Stimulated activated CD4-positive, alpha-beta T cell treated with anti-CD3 and anti-CD28 coated beads, Interleukin-12 subunit alpha, Interleukin-12 subunit beta, amount 100 ng/mL, for 24 hours (primary cell): ENCODE measurements around the gene TTC28.

Source experiments
- DNase-seq, 2 experiments: peaks; one replicate each; pipeline ENCODE4 v3.0.0-alpha.2; 2020; ENCODE audit warnings: low read depth in 2 of 2

The TTC28 gene

GRCh38 chr22:28051091-28051786 lies 628.4 kb downstream of the TTC28 start:
- no peak for DNase-seq

- no peak for DNase-seq
These were observed 631.1 kb downstream of the TTC28 start for GRCh38 chr22:28048529-28048928.

- no peak for DNase-seq
These were observed 631.9 kb downstream of the TTC28 start for GRCh38 chr22:28047740-28048139.

DNA sequence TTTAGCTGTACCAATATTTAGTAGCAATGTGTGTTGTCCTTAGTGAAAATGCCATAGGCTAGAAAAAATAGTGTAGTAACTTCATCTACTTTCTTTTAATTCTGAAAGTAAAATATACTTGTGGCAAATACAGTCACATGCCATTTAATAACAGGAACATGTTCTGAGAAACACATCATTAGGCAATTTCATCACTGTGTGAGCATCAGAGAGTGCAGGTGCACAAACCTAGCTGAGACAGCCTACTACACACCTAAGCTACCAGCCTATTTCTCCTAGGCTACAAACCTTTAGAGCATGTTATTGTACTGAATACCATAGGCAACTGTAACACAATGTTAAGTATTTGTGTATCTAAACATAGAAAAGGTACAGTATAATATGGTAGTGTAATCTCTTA lies 633.5 kb downstream of the TTC28 start:
- no peak for DNase-seq

GRCh38 chr22:28044546-28045173 lies 635.0 kb downstream of the TTC28 start:
- no peak for DNase-seq

DNA sequence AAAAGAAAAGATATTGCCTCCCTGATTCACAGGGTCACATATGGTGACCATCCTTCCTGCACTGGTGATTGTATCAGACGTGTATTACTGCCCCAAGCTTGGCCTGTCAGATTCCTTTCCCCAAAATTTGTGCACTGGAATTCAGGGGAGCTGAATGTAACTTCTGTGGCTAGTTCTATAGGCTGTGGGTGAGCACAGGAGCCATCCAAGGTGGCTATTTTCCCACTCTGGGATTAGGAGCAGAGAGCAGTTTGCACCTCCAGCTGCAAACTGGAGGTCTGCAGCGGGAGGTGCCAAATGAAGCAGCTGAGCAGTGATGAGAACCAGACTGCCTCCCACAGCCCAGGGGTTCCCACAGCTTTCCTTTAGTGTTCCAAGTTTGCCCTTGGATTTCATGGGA lies 636.4 kb downstream of the TTC28 start:
- no peak for DNase-seq

DNA sequence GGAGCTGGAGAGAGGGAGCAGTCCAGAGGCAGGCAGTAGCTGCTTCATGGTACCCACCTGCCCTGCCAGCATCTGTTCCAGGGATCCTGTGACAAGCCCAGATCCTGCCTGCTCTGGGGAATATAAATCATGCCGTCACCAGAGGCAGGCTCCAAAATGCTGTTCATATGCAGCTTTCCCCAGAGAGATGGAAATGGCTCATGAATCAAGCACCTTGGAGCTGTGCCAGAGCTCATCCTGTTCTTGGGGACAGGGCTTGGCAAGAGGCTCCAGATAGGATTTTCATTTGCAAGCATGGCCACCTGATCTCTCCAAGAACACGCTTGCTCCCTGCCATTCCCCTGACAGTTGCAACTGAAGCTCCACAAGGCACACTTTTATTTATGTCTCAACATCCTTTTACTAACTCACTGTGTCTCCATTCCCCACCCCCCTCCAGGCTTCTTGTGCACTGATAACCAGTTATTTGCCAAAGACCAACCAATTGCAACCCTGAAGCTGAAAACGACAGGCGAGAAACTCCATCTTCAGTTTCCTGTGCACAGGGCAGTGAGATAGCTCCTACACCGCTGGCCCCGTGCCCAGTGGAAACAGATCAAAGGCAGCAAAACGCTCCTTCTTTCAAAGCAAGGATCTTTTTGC lies 644.8 kb downstream of the TTC28 start:
- DNase-seq = no peak

- DNase-seq = no peak
These were observed 645.4 kb downstream of the TTC28 start for GRCh38 chr22:28034145-28034759.

- DNase-seq = no peak
These were observed 646.8 kb downstream of the TTC28 start for GRCh38 chr22:28032861-28033260.

DNA sequence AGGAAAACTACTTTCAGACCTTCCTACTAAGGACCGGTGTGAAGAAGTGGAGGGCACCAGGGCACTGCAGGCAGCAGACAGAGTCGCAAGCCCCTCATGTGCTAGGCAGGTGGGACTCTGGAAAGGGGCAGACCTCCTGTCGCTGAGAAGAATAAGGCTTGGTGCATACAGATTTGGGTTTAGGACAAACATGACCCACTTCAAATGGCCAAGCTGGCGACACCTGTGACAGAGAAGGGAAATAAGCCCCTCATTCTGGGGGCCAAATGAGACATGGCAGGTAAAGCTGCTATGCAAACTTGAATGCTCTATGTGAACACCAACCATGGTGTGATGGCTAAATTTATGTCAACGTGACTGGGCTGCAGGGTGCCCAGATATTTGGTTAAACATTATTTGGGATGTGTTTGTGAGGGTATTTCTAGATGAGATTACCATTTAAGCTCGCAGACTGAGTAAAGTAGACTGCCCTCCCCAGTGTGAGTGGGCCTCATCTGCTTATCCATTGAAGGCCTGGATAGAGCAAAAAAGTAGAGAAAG lies 648.2 kb downstream of the TTC28 start:
- no peak for DNase-seq

DNA sequence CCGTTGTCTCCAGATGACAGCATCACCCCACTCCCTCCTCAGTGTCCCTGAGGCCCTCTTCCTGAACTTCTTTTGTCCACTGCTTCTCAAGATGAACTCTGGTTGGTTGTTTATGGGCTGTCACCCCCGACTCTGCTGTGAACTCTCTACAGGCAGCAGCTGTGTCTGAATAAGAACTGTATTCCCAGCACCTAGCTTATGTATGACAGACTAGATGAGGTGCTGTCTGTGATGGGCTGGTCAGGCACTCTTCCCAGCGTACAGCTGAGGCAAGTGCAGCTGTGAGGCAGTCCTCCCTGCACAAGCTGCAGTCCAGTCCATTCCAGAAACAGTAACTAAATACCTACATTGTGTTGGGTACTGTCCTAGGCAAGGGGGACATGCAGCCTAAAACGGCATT lies 649.2 kb downstream of the TTC28 start:
- DNase-seq = no peak

- DNase-seq = no peak
These were observed 649.7 kb downstream of the TTC28 start for GRCh38 chr22:28029956-28030355.

DNA sequence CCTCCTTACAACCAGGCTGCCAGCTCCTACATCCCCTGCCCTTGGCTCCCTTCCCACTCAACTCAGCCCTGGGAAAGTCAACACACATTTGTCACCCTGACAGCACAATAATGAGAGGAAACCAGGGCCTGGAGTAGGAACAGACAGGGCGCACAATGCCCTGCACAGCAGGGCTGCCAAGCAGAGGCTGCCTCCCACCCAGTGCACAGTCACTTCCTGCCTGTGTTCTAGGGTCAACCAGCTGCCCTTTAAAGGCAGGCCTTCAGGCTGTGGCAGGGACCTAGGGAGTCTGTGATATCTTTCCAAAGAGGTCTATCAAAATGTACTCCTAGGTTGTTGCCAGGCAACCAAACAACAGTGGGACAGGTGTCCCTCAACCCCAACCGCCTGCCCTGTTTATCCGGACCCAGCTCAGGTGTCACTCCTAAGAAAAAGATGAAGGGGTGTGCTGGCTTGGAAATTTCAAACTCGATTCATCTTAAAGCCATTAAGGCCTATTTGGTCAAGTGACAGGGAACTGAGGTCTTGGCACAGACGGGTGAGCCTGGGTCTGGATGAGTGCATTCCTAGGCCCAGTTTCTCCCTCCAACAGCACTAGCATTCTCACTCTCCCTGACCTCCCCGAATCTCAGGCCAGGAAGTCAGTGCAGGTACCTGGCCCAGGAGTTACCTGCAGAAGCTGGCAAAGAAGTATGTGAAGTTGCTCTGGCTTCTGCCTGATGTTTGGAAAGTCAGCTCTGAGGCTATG lies 650.3 kb downstream of the TTC28 start:
- DNase-seq = no peak

- DNase-seq = no peak
These were observed 651.9 kb downstream of the TTC28 start for GRCh38 chr22:28027453-28028448.

DNA sequence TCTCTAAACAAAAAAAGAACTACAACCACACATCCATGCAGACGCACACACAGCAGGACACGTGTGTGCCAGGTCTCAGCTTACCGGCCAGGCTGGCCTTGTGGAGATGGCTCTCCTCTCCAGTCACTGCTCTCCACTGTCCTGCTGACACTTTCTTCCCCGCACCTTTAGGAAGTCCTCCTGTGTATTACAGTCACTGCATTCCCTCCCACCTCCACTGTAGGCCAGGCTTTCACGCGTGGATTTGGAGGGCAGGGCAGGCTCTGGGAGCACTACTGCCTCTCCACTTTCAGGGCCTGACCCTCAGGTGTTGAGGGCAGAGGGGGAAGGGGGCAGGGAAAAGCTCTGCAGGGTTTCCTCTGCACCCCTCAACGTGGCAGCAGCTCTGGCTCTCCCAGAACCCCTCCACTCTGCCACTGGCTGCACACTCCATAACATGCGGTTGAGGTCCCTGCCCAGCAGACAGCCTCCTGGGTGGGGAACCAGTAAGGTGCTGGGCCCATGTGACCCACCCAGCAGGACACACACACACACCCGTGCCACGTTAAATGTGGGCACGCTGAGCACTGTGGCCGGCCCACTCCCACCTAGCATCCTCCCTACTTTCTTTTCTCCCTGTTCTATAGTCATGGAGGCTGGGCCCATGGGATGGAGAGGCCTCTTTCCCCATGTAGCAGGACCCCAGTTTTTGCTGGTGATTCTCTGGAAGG lies 653.6 kb downstream of the TTC28 start:
- no peak for DNase-seq

GRCh38 chr22:28025333-28025732 lies 654.3 kb downstream of the TTC28 start:
- no peak for DNase-seq

GRCh38 chr22:28024422-28024888 lies 655.2 kb downstream of the TTC28 start:
- DNase-seq = no peak

GRCh38 chr22:28023774-28024173 lies 655.9 kb downstream of the TTC28 start:
- DNase-seq = no peak

DNA sequence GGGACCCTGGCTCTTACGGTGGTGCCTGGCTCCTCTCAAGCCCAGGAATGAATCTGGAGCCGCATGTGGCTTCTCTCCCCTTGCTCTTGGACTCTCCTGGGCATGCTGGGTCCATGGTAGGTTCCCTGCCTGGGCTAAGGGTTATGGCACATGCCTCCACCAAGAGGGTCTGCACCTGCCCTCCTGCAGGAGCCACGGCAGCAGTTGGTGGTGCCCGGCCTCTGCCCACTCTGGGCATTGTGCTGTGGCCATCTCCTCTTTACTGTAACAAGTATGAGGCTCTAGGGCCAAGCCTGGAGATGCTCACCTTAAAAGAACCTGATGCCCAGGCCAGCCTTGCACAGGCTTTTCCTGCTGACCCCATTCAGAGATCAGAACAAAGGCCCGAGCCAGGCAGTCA lies 656.6 kb downstream of the TTC28 start:
- DNase-seq = no peak
